Midbrain (tissue), 1 donor: ENCODE data around the gene GRID1.

Experiments
- DNase-seq: peaks from one replicate; lab custom pipeline; 2025; lab: John Stamatoyannopoulos, UW

Gene GRID1

GRCh38 chr10:86293396-86293791 lies 73.2 kb downstream of the GRID1 start:
- no peak for DNase-seq

DNA sequence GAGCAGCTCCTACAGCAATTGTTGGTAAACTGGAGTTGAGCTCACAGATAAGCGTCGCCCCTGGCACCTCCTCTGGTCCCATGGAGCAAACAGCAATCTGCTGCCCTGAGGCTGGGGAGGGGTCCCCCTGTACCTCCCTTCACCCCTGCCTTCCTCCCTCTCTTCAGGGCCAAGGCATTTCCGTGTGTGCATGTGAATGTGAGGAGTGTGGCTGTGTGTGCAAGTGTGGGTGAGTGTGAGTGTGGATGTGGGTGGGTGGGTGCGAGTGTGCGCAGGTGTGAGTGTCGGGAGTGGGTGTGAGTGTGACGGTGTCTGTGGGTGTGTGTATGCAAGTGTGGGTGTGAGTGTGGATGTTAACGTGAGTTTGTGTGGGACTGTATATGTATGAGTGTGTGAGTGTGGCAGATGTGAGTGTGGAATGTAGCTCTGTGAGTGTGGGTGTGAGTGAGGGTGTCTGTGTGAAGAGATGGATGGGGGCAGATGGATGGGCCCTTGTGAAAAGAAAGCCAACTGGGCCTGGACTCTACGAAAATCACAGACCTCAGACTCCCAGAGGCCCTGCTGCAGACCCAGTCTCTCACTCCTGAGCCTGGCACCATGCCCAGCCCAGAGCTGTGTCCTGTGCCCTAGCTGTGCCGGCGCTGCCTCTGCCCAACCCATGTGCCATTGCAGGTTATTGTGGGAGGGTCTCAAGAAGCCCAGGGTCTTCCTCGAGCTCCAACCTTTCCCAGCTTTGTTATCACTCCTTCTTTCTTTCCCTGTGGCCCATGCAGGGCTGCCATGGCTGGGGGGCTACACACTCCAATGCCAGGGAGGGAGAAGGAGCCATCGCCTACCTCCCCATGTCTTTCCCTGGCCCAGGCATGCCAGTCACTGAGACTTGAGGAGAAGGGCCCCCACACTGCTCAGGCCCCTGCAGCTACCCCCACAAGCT lies 73.9 kb downstream of the GRID1 start:
- DNase-seq, result no peak

- no peak for DNase-seq
These were observed 74.8 kb downstream of the GRID1 start for GRCh38 chr10:86291616-86292340.

DNA sequence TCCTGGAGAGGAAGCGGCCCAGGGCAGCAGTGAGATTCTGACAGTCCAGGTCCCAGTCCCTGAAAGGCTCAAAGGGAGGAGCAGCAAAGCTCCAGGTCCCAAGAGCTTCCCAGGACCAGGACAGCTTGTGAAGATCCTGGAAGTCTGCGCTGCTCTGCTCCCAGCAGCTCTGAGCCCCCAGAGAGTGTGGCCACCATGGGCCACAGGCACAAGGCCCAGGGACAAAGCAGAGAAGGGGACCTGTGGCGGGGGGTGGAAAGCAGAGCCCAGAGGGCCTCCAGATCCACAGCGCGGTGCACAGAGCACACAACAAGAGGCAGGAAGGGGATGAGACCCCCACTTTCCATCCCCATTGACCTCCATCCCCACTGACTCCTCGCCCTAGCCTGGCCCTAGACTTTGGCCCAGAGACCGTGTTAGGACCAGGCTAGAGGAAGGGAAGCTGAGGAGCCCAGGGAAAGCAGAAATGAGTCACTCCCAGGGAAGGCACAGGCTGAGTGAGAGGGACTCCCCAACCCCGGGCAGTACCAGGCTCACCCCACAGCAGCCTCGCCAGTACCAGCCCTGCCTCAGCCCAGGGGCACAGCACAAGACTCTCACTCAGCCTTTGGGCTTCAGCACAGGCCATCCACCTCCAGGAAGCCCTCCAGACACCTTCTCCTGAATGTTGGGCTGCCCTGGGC lies 75.5 kb downstream of the GRID1 start:
- DNase-seq, result no peak

DNA sequence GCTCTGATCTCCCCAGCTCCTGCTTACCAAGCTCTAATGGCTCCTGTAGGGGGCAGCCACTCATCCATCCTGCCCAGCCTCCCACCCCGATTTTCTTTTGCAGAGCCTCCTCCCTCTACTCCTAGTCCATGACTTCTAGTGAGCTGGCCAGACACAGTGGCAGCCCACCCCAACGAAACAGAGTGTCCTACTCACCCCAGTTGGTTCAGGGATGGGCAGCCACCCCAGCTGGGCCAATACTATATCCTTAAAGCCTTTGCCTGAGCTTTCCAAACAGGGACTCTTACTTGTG lies 77.1 kb downstream of the GRID1 start:
- no peak for DNase-seq

DNA sequence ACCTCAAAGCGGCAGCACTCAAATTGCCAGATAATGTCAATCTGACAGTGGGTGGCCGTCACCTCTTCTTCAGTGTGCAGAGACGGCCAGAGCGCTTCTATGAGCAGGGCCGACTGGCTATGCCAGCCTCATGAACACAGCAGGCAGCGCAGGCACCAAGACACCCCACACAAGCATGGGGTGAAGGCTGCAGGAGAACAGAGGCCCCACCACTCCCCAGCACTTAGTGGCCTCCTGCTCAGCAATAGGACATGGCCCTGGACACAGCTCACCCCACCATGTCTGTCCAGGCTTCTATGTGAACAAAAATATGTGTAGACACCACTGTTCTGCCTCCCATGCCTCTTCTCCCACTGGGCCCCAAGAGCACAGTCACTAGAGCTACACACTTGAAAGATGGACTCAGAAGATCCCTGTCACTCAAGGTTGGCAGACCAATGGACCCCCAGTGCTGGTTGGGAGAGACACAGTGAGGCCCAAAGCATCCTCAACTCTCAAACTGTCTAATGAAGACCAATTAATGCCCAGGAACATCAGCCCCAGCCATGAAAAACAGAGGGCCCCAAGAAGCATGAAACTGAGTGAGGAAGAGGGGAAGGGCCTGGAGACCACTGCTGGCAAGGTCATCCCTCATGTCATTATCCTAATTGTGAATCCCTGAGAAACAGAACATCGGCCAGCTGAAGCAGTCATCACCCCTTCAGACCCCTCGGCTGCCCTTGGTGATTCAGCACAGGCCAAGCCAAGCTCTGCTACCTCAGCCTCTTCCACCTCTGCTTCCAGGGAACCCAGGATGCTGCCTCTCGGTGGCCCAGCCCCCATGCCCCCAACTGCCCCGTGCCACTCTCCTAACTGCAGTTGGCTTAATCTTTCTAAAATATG lies 77.7 kb downstream of the GRID1 start:
- DNase-seq, result no peak

DNA sequence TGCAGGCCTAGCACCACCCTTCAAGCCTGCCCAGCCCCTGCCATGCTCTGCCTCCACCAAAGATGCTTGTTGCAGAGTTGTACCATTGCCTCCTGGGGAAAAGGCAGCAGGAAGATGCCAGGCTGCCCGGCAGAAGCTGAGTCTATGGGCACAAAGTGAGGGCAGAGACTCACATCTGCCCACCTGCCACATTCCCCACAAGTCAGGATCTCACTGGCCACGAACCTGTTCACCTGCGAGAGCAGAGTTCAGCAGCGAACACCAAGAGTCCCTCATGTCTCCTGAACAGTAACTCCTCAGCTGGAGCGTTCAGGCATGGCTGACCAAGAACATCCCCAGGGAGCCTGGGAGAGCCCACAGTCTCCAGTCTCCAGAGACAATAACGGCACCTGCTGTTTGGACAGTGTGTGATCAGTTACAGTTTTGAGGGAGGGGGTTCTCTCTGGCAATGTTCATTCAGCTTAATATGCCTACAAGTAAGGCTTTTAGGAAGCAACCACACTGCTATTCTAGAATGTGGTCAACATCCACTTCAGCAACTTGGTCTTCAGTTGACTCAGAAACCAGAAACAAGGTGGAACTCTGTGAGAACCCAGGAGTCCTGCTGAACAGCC lies 78.5 kb downstream of the GRID1 start:
- no peak for DNase-seq

DNA sequence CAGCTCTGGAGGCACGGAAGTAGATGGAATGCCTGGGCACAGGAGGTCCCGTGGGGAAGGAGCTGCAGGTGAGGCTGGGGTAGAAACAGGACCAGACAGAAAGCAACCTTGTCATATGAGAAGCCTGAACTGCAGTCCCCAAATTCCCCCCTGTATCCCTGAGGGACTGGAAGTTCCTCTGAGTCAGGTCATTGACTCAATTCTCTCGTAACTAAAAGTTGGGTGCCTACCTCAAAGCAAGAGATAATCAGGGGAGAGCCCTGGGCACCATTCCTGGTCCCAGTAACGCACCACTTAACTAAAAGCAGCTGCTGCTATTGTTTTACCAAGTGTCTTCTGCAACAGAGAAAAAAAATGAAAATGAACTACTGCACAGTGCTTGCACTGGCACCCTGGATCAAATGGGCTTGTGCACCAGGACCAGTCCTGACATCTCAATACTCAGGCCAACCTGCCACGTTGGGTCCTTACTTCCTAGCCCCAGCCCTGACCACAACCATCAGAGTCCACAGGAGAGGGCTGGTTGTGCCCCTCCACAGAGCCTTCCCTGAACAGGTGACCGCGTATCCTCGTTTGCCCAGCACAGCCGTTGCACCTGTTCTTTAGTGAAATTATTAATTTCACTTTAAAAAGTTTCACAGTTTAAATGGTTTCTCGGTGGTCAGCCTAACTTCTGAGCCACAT lies 79.3 kb downstream of the GRID1 start:
- DNase-seq, result no peak

GRCh38 chr10:86286236-86287109 lies 80.1 kb downstream of the GRID1 start:
- no peak for DNase-seq

DNA sequence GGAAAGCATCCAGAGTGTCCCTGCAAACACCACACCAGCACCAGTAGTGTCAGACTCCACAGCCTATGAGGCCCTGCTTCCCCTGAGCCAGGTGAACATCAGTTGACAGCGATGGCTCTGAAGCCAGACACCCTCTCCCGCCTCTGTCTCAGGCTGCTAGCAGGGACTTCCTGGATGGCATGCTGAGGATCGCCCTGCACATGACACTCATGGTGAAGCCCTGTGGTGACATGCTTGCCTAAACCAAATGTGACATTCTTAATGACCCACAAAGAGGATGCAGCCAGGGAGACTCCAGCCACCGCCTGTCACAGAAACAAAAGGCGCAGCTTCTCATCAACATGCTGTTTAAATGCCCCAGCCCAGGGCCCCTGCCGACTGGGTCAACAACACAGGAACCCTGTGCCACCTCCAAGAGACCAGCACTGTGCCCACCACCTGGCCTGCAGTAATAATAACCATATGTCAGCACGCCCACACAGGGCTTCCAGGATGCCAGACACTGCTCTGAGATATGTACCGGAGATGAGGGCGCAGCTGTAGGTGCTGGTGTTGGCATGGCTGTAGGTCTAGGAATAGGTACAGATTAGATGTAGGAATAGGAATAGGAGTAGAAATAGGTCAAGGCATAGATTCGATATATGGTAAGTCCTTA lies 81.3 kb downstream of the GRID1 start:
- no peak for DNase-seq

- no peak for DNase-seq
These were observed 82.1 kb downstream of the GRID1 start for GRCh38 chr10:86284355-86285105.

- DNase-seq, result no peak
These were observed 82.9 kb downstream of the GRID1 start for GRCh38 chr10:86283466-86284287.

DNA sequence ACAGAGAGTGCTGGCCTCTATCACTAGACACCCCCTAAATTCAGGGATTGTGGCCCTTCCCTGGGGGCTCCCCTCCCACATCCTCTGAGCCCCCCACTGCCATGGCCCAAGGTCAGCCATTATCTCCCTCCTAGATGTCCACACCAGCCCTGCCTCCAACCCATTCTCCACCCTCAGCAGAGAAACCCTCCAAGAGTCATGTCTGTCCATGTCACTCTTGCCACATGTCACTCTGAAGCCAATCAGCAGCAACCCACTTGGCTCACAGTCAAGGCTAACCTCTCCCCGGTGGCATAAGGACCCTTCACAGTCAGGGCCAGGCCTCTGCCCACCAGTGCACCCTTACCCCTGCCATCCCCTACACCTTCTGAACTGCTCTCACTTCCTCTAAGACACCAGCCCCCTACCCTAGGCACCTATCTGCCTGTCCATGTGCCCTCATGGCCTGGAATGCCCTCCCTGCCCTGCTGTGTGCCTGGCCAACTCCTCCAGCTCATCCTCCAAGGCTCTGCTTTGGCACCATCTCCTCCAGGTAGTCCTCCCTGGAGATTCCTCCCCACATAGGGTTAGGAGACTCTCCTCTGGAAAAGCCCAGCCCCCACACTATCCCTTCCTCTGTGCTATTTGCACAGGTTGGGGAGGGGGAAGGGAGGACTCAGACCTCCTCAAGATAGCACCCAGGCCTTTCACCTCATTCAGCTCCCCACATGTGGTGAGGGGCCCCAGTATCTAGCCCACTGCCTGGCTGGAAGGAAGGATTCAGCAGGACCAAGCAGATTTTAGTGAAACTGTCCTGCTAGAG lies 83.7 kb downstream of the GRID1 start:
- no peak for DNase-seq

- DNase-seq, result no peak
These were observed 85.2 kb downstream of the GRID1 start for GRCh38 chr10:86281396-86281795.

- no peak for DNase-seq
These were observed 97.3 kb downstream of the GRID1 start for GRCh38 chr10:86269332-86269731.

- peak; percentile 32 for DNase-seq
These were observed 99.1 kb downstream of the GRID1 start for GRCh38 chr10:86267286-86268195.
